HG02759 (cell line): ENCODE results near the gene TBL1X.
A peak's percentile ranks its signal among the peaks of the same experiment; 100 is the strongest.

ENCODE experiments used
- ATAC-seq: cut with Tn5 transposase; IDR thresholded peaks from one replicate; pipeline ENCODE4 v1.9.1; 2021; ENCODE audit warnings: mild to moderate bottlenecking, moderate library complexity; ENCODE audit not compliant: unreplicated experiment

TBL1X gene

DNA sequence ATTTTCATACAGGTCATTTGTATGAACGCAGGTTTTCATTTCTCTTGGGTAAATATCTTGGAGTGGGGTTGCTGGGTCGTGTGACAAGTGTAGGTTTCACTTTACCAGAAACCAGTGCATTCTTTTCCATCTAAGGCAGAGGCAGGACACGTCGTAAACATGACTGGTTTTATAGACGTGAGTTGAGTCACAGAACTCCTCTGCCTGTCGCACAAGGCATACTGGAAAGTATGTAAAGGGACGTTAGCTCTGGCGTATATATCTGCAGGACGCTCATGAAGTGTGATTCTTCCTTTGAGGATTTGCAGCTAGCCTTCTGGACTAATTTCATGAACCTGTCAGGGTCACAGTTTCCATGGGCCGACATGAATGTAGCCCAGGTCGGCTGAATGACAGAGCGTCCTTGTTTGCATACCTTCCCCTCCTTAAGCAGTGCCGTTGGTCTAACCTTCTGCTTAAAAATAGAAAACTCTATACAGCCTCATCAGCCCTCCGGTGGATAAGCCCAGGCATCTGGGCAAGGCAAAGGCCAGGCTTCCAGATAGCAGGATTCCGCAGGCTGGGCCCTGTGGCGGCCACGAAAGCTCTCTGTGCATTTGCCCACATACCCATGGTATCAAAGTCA lies 194.8 kb downstream of the TBL1X start:
- ATAC-seq = no peak

DNA sequence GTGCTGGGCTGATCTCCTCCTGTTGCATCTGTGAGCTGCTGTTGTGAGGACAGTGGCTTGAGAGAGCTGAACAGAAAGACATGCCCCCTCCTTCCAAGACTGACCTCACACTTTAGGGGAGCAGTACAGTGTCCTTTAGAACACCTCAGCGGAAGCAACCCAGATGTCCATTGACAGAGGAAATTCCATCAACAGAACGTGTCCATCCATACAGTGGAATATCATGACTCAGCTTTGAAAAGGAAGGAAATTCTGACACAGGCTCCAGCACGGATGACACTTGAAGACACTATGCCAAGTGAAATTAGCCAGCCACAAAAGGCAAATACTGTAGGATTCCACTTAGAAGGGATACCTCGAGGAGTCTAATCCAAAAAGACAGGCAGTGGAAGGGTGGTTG lies 197.3 kb downstream of the TBL1X start:
- no peak for ATAC-seq

DNA sequence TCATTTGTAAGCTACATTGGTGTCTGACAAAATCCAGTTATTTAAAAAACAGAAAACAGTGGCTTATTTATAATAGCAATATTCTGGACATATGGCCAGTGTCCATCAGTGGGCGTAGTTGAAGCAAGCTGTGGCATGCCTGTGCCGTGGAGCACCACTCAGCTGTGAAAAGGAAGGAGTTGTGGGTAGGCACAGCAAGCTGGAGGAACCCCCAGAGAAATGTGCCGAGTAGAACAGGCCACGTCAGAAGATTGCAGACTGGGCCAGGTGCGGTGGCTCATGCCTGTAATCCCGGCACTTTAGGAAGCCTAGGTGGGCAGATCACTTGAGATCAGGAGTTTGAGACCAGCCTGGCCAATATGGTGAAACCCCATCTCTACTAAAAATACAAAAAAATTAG lies 198.4 kb downstream of the TBL1X start:
- ATAC-seq = no peak

DNA sequence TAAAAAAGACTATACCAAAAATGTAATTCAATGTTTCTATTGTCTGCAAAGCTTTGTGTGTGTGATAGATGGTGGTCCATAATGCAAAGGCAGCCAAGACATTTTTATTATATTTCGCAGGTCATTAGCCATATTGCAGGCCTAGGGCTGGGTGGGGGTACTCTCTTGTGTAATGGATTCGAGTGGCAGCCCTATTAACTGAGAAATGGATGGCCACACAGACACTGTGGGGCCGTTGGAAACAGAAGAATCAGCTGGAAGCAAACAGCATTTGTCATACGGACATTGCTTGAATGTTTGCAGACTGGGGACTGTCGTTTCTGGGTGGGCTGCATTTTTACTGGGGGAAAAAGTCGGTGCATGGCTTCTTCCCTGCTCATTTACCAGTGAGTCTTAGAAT lies 199.4 kb downstream of the TBL1X start:
- ATAC-seq = no peak

DNA sequence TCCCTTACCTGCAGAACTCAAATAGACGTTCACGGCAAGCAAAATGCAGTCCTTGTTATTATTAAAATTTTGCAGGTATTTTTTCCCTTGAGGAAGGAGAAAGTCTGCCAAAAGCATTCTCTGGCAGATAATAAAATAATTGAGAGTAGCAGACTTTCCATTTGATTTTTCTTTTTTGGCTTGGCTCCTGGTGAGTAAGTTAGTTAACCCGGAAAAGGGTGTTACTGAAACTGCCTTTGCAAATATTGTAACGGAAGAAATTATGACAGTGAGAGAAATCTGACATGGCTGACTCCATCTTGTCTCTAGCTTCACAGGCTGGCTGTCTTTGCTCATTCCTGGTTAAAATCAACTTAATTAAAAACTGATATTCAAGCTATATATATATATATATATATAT lies 200.3 kb downstream of the TBL1X start:
- ATAC-seq = no peak

DNA sequence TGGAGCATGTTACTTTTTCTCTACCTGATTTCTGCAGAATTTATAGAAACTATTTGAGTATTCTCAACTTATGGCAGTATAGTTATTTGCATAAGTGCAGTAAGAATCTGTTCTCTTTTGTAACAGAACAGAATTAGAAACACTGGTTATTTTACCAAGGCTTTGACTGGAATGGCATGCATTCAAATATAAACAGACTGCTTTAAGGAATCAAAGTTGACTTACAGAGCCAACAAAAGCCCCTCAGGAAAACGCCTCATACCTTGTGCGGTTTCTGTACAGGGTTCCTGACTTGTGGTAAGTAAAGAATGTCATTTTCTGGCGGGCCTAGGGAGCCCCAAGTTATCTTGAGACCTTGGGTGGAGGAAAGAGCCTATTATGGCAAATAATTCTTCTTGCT lies 203.7 kb downstream of the TBL1X start:
- no peak for ATAC-seq

DNA sequence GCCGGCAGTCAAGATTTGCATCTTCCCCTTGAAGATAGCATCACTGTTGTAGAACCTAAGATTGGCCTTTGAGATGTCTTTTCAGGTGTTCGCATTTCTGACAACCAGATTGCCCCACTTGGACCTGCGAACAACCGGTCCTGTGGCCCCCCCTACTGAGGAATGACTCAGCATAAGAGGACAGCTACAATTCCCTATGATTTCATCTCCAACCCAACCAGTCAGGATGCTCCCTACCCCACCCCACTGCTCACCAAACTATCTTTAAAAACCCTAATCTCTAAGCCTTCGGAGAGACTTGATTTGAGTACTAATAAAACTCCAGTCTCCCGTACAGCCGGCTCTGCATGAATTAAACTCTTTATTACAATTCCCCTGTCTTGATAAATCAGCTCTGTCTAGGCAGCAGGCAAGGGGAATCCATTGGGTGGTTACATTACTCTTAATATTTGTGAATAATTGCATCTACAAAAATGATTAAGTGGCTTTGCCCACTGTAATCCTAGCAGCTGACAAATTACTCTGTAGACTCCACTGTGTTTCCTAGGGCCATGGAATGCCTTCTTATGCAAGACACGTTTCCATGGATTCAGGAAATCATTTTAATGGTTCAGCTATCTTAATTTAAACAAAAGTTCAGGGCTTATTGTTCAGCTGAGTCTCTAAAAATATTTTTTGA lies 205.4 kb downstream of the TBL1X start:
- no peak for ATAC-seq

DNA sequence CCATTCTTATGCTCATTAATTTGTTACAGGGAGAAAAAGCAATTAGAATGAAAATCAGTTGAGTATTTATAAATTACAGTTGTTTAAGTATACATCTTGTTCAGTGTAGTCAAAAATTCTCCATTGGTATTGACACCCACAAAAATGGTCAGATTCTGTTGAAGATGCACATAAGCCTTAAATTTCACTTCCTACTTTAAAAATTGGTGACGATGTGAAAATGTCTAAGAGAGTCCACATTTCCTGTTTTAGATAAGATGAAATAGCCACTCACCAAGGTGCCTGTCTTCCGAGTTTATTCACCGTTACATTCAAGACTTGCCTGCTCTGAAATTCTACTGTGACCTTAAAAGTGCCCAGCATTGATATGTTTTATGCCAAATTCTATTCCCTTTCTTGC lies 207.1 kb downstream of the TBL1X start:
- ATAC-seq = no peak

DNA sequence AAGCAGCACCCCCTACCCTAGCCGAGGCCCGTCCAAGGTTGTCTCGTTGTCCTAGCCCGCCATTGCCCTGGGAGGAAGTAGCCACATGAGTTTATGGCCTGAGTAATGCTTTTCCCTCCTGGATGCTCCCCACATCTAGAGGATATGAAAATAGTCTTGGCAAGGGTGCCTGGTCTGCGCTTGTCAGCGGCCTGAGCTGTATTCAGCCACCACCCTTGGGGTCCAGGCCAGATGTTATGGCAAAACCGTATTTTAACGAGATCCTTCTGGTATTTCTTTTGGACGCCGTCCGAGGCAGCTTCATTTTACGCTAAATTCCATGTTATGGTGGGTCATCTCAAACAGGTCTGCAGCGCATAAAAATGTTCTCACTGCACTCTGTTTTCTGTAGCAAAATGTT lies 211.4 kb downstream of the TBL1X start:
- no peak for ATAC-seq

DNA sequence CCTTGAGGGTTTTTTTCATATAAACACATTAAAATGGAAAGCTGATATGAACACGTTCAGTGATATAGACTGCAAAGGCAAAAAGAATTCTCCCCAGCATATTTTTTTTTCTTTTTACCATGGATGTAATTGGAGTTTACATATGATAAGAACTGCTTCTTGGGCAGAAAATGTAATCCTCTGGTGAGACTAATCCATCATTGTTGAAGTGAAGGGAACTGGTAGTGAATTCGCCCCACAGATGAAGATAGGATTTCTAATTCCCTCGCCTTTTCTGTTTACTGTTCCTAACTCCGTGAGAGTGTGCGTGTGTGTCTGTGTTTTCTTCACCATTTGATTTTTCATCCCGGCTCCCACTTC lies 211.9 kb downstream of the TBL1X start:
- peak; percentile 1 for ATAC-seq

DNA sequence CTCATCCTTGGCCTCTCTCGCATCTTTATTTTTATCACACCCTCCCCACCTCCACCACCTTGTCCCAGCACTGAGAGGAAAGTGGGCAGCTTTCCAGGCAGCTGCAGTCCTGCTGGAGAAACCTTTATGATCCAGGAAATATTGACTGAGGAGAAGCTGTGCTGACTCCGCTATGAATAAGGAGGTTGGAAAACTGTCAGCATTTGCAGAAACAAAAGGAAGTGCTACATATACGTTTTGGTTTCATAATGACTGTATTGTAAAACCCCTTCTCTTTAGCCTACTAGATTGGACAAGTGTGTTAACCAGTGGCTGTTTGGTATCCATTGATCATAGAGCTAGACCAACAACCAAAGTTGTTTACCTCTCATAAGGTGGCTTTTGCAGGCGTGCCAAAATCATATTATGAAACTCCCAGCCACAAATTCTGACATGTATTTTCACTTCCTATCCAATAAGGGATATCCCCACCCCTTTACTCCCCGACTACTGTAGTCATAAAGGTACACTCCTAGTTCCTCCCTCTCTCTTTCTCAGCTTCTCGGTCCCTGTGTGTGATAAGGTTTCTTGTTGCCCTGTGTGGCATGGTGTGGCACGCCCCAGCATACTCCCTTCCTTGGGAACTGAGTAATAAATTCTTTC lies 212.4 kb downstream of the TBL1X start:
- ATAC-seq = peak; percentile 97

DNA sequence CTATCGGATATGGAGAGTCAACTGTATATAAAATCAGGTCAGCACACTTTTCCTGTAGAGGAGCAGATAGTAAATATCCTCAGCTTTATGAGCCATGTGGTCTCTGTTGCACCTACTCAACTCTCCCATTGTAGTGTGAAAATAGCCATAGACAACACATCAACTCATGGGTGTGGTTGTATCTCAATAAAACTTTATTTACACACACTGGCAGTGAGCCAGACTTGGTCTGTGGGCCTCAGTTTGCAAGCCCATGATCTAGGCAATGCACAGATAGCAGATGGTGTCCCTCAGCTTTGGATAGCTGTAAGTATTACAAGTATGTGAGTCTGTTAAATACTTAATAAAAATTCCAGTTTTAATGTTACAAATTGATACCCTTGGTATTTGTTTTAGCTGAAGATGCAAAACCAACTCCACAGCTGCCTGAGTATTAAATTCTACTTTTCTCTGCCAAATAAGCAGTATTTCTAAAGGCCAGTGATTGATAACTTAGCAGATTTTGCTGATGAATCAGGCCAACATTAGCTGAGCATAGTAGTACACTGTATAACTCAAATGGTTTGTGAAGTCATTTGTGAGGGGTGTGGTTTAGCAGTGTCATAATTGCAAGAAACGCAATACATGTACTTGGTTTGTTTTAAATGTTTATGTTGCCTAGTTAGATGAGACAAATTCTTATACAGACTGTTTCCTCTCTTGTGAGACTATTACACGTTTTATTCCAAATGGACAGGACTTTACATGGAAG lies 213.5 kb downstream of the TBL1X start:
- no peak for ATAC-seq

DNA sequence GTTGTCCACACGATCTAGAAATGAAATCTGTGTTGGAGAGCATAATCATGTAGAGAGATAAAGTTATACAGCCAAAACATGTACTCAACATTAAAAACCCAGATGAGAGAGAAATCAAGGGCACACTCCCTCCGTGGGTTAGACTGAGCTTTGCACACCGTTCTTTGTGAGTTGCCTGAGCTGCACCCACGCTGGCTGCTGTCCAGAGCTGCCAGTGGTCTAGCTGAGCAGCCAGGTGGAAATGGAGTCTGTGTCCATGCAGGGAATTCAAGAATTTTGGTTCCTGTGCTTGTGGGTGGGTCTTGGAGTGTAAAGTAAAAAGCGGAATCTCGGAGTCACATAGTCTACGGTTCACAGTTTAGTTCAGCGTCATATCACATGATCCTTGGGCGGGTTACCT lies 216.2 kb downstream of the TBL1X start:
- ATAC-seq = no peak

DNA sequence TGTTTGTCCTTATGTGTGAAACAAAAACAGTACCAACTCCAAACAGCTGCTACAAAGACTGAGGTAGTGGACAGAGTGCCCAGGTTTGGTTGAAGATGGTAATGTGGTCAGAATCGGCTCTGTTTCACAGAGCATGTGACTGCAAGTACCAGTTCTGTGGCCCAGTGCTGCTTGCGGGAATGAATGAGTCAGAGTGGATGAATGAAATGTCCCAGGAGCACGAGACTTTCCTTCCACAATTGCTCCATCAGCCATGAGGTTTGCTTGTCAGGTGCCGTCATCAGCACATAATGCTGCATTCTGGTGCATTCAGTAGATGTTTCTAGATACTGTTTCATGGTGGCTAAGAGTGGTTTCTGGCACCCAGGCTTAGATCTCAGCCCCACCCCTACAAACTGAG lies 216.6 kb downstream of the TBL1X start:
- ATAC-seq = no peak

DNA sequence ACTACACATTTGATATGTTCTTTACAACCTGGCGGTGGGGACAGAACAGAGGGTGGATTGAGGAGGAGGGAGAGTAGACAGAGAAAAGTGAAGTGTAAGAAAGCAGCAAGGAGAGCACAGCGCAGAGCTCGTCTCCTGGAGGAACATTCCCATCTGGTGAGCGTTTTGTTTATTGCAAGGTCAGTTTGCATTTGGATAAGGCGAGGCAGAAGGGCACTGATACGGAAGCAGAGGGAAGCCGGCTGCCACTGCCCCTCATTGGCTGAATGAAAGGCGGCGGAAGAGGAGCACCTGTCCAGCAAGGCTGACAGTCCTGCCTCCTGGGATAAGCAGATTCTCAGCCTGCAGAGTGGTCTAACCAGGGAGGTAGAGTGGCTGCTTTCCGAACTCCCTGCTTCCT lies 217.6 kb downstream of the TBL1X start:
- ATAC-seq = no peak

DNA sequence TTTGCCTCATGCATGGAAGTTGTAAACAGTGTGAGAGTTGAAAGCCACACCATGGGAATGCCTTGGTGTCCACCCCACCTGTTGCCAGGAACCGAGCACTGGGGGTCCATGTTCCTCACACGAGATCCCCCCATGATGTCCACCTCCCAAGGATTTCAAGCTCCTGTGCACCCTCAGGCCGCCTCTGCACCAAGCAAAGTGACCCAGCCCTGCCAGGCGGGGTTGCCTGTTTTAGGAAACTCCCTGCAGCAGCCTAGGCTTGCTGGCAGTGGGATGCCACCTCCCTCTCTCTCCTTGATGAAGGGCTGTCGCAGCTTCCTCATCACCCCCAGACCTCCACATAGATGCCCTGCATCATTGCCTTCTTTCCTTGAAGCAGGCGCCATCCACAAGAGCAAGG lies 218.0 kb downstream of the TBL1X start:
- no peak for ATAC-seq

DNA sequence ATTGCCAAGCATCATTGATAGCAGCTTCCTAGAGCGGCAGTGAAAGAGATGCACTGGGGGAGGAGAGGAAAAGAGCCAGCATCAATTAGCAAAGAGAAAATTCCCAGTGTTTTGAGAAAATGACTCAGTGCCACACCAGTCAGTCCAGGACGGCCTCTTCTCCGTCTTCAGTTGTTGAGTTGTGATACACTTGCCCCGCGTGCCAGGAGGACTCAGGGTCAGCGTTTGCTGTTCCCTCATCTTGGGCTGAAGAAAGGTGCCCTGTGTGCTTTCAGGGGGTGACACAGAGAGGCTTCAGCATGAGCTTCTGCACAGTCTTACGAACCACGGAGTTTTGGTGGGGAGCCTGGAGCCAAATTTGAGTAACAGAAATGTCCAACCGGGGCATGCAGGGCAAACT lies 218.5 kb downstream of the TBL1X start:
- ATAC-seq = no peak

DNA sequence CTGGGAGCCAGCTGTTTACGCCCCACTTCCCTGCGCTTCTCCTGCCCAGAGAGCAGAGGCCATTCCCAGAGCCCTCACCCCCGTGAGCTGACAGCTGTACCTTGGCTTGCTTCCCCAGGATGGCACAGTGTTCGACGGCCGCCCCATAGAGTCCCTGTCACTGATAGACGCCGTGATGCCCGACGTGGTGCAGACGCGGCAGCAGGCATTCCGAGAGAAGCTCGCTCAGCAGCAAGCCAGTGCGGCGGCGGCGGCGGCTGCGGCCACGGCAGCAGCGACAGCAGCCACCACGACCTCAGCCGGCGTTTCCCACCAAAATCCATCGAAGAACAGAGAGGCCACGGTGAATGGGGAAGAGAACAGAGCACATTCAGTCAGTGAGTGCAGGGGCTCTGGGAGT lies 223.0 kb downstream of the TBL1X start:
- no peak for ATAC-seq

DNA sequence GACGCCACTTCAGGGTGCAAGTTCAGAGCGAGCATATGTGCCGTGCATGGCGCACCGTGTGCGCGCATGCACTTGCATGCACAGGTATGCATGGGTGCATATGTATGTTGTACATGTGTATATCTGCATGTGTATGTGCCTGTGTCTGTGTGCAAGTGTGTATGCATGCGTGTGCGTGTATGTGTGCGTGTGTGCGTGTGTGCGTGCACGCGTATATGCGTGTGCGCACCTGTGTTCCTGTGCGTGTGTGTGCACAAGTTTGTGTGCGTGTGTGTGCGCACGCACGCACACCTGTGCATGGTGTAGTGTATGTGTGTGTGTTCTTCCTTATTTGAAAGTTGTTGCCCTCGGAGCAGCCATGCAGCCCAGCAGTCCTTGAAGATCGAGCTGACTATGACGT lies 224.0 kb downstream of the TBL1X start:
- ATAC-seq = no peak

DNA sequence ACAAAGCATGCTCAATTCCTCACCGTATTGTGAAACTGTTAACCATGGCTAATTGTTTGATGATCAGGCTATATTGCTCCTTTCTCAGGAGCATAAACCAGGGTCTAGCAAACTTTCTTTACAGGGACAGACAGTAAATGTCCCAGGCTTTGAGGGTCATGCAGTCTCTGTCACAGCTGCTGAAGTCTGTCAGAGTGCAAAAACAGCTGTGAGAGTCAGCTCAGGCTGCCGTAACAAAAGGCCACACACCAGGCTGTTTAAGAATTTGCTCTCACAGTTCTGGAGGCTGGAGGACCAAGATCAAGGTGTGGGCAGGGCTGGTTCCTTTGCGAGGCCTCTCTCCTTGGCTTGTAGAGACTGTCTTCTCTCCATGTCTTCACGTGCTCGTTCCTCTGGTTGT lies 225.2 kb downstream of the TBL1X start:
- ATAC-seq = no peak

DNA sequence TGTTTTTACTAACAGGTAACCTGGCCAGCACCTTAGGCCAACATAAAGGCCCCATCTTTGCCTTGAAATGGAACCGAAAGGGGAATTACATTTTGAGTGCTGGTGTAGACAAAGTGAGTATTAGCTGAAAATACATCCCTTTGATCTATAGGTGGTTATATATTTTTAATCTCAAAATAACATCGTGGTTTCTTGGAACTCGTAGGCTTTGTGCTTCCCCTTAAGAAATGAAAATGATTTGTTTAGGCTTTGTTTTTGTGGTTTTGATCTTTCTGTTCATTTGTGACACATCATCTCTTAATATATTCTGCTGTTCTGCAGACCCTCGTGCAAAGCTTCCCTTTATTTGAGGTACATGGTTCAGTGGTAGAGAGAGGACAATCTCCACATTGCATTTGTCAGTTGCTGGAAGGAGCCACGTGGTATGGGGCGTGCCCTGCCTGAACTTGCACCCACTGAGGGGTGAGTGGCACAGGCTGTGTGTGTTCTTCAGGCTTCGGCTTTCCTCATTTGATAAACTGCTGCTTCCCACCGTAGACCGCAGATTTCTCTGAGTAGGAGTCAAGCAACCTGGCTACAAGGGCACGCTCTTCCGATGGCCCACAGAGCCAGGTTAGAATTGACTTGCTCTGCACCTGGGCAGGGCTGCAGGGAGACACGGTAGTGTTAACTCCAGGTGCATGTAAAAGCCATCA lies 228.6 kb downstream of the TBL1X start:
- ATAC-seq = no peak
